Transverse colon (tissue), 4 donors: ENCODE results near the gene FBXL15. TPM values are rescaled to one million over a fixed set of nuclear protein-coding genes. Genes with fewer than 3 reads are reported as not detected.

Experiments
- DNase-seq: peaks from one replicate; pipeline ENCODE4 v3.0.0-alpha.2; 2019
- H3K27ac ChIP-seq, 4 donors: fragments of 200-600 bp; sonication (generic); 2 replicates each; pipeline ENCODE4 v1.5.1; 2016 to 2018; ENCODE audit warnings: inconsistent platforms in 4 of 4
- H3K27me3 ChIP-seq: fragments of 200-600 bp; sonication (generic); 2 replicates; pipeline ENCODE4 v1.5.1; 2017; ENCODE audit warnings: inconsistent platforms
- H3K36me3 ChIP-seq, 4 donors: fragments of 200-600 bp; sonication (generic); 2 replicates each; pipeline ENCODE4 v1.5.1; 2017 to 2019; ENCODE audit warnings: inconsistent platforms in 4 of 4
- H3K4me1 ChIP-seq, 4 donors: fragments of 200-600 bp; sonication (generic); 2 replicates each; pipeline ENCODE4 v1.5.1; 2017 to 2020; ENCODE audit warnings: inconsistent platforms in 4 of 4
- H3K4me3 ChIP-seq, 4 donors: fragments of 200-600 bp; sonication (generic); 1 replicate in 1 of 4; 2 replicates in 3 of 4; pipeline versions ENCODE4 v1.5.1 to v1.6.1; 2017 to 2019; ENCODE audit warnings: inconsistent platforms in 4 of 4
- H3K9me3 ChIP-seq, 2 donors: fragments of 200-600 bp; sonication (generic); 2 replicates each; pipeline ENCODE4 v1.5.1; 2017 to 2019; ENCODE audit warnings: inconsistent platforms in 2 of 2
- CTCF ChIP-seq, 5 experiments: fragments of 200-600 bp in 3 of 5; fragments of 450-650 bp in 2 of 5; sonication (generic) in 3 of 5; IDR thresholded peaks; 1 replicate in 2 of 5; 2 replicates in 3 of 5; pipeline ENCODE4 v1.5.1; 2016 to 2017; ENCODE audit warnings: antibody characterized with exemption in 5 of 5, inconsistent platforms in 3 of 5, mild to moderate bottlenecking in 2 of 5, moderate library complexity in 1 of 5
- EP300 ChIP-seq: sonication (generic); formaldehyde crosslinking; IDR thresholded peaks from one replicate; pipeline ENCODE4 v1.6.1; 2017; ENCODE audit warnings: antibody characterized with exemption, low read depth
- POLR2A ChIP-seq: fragments of 450-650 bp; IDR thresholded peaks from one replicate; pipeline ENCODE4 v1.6.1; 2016; ENCODE audit warnings: antibody characterized with exemption, mild to moderate bottlenecking, moderate library complexity
- POLR2AphosphoS5 ChIP-seq, 3 donors: sonication (generic); formaldehyde crosslinking; IDR thresholded peaks; one replicate each; pipeline ENCODE4 v1.6.1; 2016; ENCODE audit warnings: antibody characterized with exemption in 3 of 3
- WGBS, 2 donors: methylation state at CpG; one replicate each; pipeline ENCODE4 v1.1.5; 2018; ENCODE audit warnings: low coverage in 1 of 2; 5-methylcytosine and 5-hydroxymethylcytosine counted together
- in situ Hi-C, 4 donors: fragments of 200-750 bp; cut with MboI; loops; one replicate each; pipeline versions ENCODE4 v1.15.0 to v1.15.1; 2017; ENCODE audit warnings: low sequenced_read_pairs in 3 of 4, low pct_ligation_motif_present in 1 of 4, low pct_unique_long_range_greater_than_20kb in 1 of 4
- intact Hi-C: fragments of 100-400 bp; cut with DNase I; formaldehyde crosslinking; loops from one replicate; pipeline ENCODE4 v1.15.1; 2023; ENCODE audit warnings: low total_unique reads
- total RNA-seq, 4 donors: library from RNA; depleted of rRNA; stranded (reverse); fragments of >200 nt; gene quantifications; one replicate each; pipeline ENCODE4 v1.1.0, GENCODE V29; 2016

Gene FBXL15
- total RNA-seq, 4 donors from 2014 or later: 16.7 to 56.3 (median 46.0) TPM

- Histone ChIP-seq H3K36me3 (no peaks in the 10 kb centered on the region), H3K27ac (no peak overlapping the region), H3K9me3 (no peaks in the 10 kb centered on the region), H3K27me3 (peaks cover 88% of the 10 kb centered on the region), H3K4me3 (no peak overlapping the region), H3K4me1 (peaks cover 6 to 21% (median 15%) of the 10 kb centered on the region in 4 donors)
- in situ Hi-C loops: no loop called here
- DNase-seq: no peak
- intact Hi-C loops: no loop called here
- no peak for TF ChIP-seq POLR2AphosphoS5 (IDR thresholded peaks at IDR 0.05)
- WGBS, 2 donors: 91 to 95% methylated on average over 4 to 9 of the region's 10 CpGs
These were observed 8.3 kb upstream of the FBXL15 start for GRCh38 chr10:102412293-102412692.

- no peak for DNase-seq
- peaks cover 6 to 21% (median 15%) of the 10 kb centered on the region in 4 donors for H3K4me1 ChIP-seq
- no peaks in the 10 kb centered on the region for H3K36me3 ChIP-seq
- intact Hi-C loops (no loop called here), in situ Hi-C loops (no loop called here)
- 8% methylated on average over 5 of the region's 5 CpGs; no CpG with 5 or more reads in 1 of the 2 donors for WGBS, 2 donors
- H3K27me3 ChIP-seq: peaks cover 89% of the 10 kb centered on the region
- no peaks in the 10 kb centered on the region for H3K9me3 ChIP-seq
- H3K27ac ChIP-seq: no peak overlapping the region
- no peak for TF ChIP-seq POLR2A
- TF ChIP-seq POLR2AphosphoS5 (IDR thresholded peaks at IDR 0.05): no peak
- no peak for TF ChIP-seq EP300
- TF ChIP-seq CTCF (IDR thresholded peaks at IDR 0.05): no peak
- H3K4me3 ChIP-seq: no peak overlapping the region
These were observed 7.5 kb upstream of the FBXL15 start for GRCh38 chr10:102413053-102413705.

DNA sequence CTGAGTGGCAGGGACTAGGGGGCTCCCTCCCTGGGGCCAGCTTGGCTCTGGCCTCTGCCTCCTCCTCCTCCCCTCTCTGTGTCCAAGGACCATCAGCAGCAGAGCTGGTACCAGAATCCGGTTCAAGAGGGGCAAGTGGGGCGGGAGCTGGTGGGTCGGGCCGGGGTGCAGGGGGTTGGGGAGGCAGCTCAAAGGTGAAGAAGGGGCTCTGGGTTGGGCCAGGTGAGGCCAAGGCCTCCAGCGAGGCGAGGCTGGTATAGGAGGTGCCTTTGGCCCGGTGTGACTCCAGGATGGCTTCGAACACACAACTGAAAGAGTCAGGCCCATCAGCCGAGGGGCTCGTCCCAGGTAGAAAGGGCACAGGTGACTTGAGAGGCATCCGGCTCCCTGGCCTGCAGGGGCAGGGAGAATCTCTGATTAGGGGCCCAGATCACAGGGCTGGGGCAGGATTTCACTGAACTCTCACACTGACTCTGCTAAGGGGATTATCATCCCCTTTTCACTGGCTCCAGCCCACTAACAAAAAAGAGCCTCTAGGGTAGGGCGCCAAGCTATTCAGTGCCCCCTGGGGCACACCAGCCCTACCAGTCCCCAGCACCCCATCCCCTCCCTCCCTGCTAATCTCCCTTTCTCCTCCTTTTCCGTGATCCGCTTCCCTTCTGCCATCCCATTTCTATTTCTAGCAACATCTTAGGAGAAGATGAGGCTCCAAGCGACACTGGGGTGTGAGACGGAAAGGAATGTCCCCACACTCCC is 6.7 kb upstream of the FBXL15 start:
- Histone ChIP-seq H3K27ac (no peak overlapping the region), H3K9me3 (no peaks in the 10 kb centered on the region), H3K36me3 (no peaks in the 10 kb centered on the region), H3K4me1 (peaks cover 8 to 18% (median 13%) of the 10 kb centered on the region in 4 donors), H3K27me3 (peaks cover 90% of the 10 kb centered on the region), H3K4me3 (no peak overlapping the region)
- no peak for DNase-seq
- in situ Hi-C loops (no loop called here), intact Hi-C loops (no loop called here)
- TF ChIP-seq POLR2AphosphoS5 (IDR thresholded peaks at IDR 0.05) (no peak), CTCF (IDR thresholded peaks at IDR 0.05) (no peak), POLR2A (no peak), EP300 (no peak)
- 80 to 82% methylated on average over 3 to 13 of the region's 16 CpGs for WGBS, 2 donors

- in situ Hi-C loops: no loop called here
- intact Hi-C loops: no loop called here
These were observed 5.9 kb upstream of the FBXL15 start for GRCh38 chr10:102414749-102415148.

More at GRCh38 chr10:102414749-102415148, 5.9 kb upstream of the FBXL15 start:
- 20 to 48% methylated on average over 1 to 20 of the region's 20 CpGs for WGBS, 2 donors
- no peak for TF ChIP-seq POLR2AphosphoS5 (IDR thresholded peaks at IDR 0.05)
- no peak for TF ChIP-seq EP300
- no peak for TF ChIP-seq POLR2A
- no peak for TF ChIP-seq CTCF (IDR thresholded peaks at IDR 0.05)
- Histone ChIP-seq H3K4me3 (no peak overlapping the region), H3K9me3 (no peaks in the 10 kb centered on the region), H3K27me3 (peaks cover 85% of the 10 kb centered on the region), H3K4me1 (peaks cover 10 to 21% (median 17%) of the 10 kb centered on the region in 4 donors), H3K27ac (no peak overlapping the region), H3K36me3 (no peaks in the 10 kb centered on the region)
- no peak for DNase-seq
